Prostate gland (tissue), 2 donors: ENCODE data around the gene ATP5MC2. TPM values are rescaled to one million over a fixed set of nuclear protein-coding genes. Genes with fewer than 3 reads are reported as not detected.

ENCODE experiments used
- DNase-seq: peaks from one replicate; pipeline ENCODE4 v3.0.0-alpha.2; 2019; ENCODE audit warnings: low spot score
- H3K27ac ChIP-seq, 2 donors: fragments of 200-600 bp; sonication (generic); 2 replicates each; pipeline ENCODE4 v1.5.1; 2017 to 2019
- H3K27me3 ChIP-seq: fragments of 200-600 bp; sonication (generic); replicated peaks from 2 replicates; pipeline ENCODE4 v1.5.1; 2019; ENCODE audit not compliant: insufficient read depth
- H3K36me3 ChIP-seq, 2 donors: fragments of 200-600 bp; sonication (generic); 1 replicate in 1 of 2; 2 replicates in 1 of 2; pipeline versions ENCODE4 v1.5.1 to v1.8.1; 2017 to 2019
- H3K4me1 ChIP-seq: fragments of 200-600 bp; sonication (generic); replicated peaks from 2 replicates; pipeline ENCODE4 v1.5.1; 2019
- H3K4me3 ChIP-seq, 2 donors: fragments of 200-600 bp; sonication (generic); 2 replicates each; pipeline ENCODE4 v1.5.1; 2017 to 2019
- H3K9me3 ChIP-seq: fragments of 200-600 bp; sonication (generic); 2 replicates; pipeline ENCODE4 v1.5.1; 2017
- POLR2A ChIP-seq: fragments of 450-650 bp; IDR thresholded peaks from one replicate; pipeline ENCODE4 v1.6.1; 2016; ENCODE audit warnings: antibody characterized with exemption, mild to moderate bottlenecking
- POLR2AphosphoS5 ChIP-seq: sonication (generic); formaldehyde crosslinking; IDR thresholded peaks from one replicate; pipeline ENCODE4 v1.6.1; 2017; ENCODE audit warnings: antibody characterized with exemption
- WGBS: methylation state at CpG from one replicate; pipeline ENCODE4 v1.1.5; 2018; 5-methylcytosine and 5-hydroxymethylcytosine counted together
- intact Hi-C: fragments of 100-400 bp; cut with DNase I; formaldehyde crosslinking; loops from one replicate; pipeline ENCODE4 v1.14.2; 2022
- total RNA-seq, 2 donors: library from RNA; depleted of rRNA; stranded (reverse); fragments of >200 nt; gene quantifications; one replicate each; pipeline ENCODE4 v1.1.0, GENCODE V29; 2016
- TF ChIP-seq, protein P1 (sequence below), 4 experiments: fragments of 200-600 bp in 2 of 4; fragments of 450-650 bp in 2 of 4; sonication (generic) in 2 of 4; IDR thresholded peaks; 1 replicate in 3 of 4; 2 replicates in 1 of 4; pipeline ENCODE4 v1.5.1; 2016 to 2019; ENCODE audit warnings: antibody characterized with exemption in 4 of 4, mild to moderate bottlenecking in 2 of 4, moderate library complexity in 2 of 4

Gene ATP5MC2
- total RNA-seq, 2 donors from 2014 or later: 419 to 728 TPM

DNA sequence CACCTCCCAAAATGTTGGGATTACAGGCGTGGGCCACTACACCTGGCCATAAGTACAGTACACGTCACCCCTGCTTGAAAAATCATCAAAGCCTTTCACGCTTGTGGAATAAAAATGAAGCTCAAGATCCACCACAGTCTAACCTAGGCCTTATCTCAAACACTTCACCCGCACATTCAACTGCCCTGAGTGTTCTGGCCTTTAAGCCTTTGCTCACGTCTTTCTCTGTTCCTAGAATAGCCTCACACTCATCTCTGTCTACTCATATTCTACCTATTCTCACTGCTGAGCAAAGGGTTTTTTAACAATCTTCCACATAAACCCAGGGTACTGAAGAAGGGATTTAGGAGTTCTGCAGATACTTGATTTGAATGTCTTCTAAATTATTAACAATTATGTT is 41.4 kb upstream of the ATP5MC2 start:
- 93% methylated on average over 5 of the region's 5 CpGs for WGBS
- no peak overlapping the region for H3K4me3 ChIP-seq
- intact Hi-C loops: no loop called here

DNA sequence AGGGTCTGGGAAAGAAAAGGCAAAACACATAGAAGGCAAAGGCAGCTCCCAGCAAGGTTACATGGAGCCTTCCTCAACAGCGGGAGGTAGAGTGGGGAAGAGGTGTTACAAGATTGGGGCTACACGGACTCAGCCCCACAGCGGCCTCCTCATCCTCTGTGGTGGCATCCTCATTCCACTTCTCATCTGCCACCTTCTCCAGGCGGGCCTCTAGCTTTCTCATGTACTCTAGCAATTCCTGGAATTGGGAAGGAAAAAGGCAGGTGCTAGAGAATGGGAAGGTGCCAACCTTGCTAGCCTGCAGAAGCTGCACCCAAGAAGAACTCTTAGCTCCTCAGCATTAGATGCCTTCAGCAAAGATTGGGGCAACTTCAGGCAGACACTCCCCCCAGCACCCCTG is 38.1 kb upstream of the ATP5MC2 start:
- H3K4me3 ChIP-seq: no peak overlapping the region
- no peaks in the 10 kb centered on the region for H3K9me3 ChIP-seq
- intact Hi-C loops: no loop called here
- no peak for DNase-seq
- no peak for TF ChIP-seq POLR2A
- TF ChIP-seq POLR2AphosphoS5: no peak
- TF ChIP-seq, protein P1, sequence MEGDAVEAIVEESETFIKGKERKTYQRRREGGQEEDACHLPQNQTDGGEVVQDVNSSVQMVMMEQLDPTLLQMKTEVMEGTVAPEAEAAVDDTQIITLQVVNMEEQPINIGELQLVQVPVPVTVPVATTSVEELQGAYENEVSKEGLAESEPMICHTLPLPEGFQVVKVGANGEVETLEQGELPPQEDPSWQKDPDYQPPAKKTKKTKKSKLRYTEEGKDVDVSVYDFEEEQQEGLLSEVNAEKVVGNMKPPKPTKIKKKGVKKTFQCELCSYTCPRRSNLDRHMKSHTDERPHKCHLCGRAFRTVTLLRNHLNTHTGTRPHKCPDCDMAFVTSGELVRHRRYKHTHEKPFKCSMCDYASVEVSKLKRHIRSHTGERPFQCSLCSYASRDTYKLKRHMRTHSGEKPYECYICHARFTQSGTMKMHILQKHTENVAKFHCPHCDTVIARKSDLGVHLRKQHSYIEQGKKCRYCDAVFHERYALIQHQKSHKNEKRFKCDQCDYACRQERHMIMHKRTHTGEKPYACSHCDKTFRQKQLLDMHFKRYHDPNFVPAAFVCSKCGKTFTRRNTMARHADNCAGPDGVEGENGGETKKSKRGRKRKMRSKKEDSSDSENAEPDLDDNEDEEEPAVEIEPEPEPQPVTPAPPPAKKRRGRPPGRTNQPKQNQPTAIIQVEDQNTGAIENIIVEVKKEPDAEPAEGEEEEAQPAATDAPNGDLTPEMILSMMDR (IDR thresholded peaks at IDR 0.05): no peak
- no peaks in the 10 kb centered on the region for H3K27me3 ChIP-seq
- H3K27ac ChIP-seq: no peak overlapping the region
- H3K36me3 ChIP-seq: peaks cover 8 to 20% of the 10 kb centered on the region in 2 donors
- WGBS: 89% methylated on average over 4 of the region's 4 CpGs
- H3K4me1 ChIP-seq: no peaks in the 10 kb centered on the region

More for the DNA sequence above, 41.4 kb upstream of the ATP5MC2 start:
- TF ChIP-seq POLR2AphosphoS5: no peak
- TF ChIP-seq, protein P1 (IDR thresholded peaks at IDR 0.05): no peak
- TF ChIP-seq POLR2A: no peak
- H3K27me3 ChIP-seq: no peaks in the 10 kb centered on the region
- H3K36me3 ChIP-seq: peaks cover 12 to 31% of the 10 kb centered on the region in 2 donors
- H3K4me1 ChIP-seq: no peaks in the 10 kb centered on the region
- H3K9me3 ChIP-seq: no peaks in the 10 kb centered on the region
- no peak overlapping the region for H3K27ac ChIP-seq
- no peak for DNase-seq

DNA sequence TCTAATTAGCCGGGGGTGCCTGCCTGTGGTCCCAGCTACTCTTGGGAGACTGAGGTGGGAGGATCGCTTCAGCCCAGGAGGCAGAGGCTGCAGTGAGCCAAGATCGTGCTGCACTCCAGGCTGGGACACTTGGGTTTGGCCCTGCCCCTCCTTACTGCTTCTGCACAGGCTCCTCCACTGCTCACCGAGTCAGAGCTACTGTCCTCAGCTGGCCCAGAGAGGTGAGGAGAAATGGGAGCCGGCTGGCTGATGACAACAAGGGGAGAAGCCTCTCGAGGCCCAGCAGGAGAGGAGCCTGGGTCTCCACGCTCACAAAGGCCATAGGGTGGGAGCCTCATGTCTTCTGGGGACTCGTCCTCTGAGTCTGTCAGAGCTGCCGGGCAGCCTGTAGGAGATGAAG is 37.6 kb upstream of the ATP5MC2 start:
- 87% methylated on average over 9 of the region's 9 CpGs for WGBS
- intact Hi-C loops: no loop called here
- no peak overlapping the region for H3K27ac ChIP-seq

DNA sequence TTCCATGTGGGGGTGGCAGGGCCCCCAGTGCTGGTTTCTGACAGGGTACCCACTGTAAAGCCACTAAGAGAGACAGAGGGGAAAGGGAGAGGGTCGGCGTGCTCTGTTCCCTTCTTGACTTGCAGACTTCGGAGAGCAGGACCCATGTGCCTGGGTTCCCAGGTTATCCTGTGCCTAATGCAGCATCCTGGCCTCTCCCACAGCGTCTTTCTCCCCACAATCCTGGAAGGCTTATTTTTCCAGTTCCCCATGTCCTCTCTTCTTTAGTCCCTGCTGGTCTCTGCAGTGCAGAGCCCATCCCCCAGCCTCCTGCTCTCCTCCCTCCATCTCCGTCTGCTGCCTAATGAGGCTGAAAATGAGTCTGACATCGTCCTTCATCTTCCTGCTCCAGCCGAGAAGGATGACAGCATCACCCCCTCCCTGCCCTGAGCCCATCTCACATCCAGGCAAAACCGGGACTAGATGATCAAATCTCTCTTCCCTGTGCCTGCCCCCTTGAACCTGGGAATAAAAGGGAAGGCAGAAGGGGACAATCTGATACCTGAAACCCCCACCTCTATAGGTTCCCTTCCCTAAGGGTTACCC is 36.3 kb upstream of the ATP5MC2 start:
- peaks cover 8 to 20% of the 10 kb centered on the region in 2 donors for H3K36me3 ChIP-seq
- intact Hi-C loops: no loop called here
- 75% methylated on average over 8 of the region's 8 CpGs for WGBS
- H3K4me1 ChIP-seq: no peaks in the 10 kb centered on the region
- no peaks in the 10 kb centered on the region for H3K9me3 ChIP-seq
- TF ChIP-seq POLR2AphosphoS5 (no peak), POLR2A (no peak)
- TF ChIP-seq, protein P1 (IDR thresholded peaks at IDR 0.05): no peak
- DNase-seq: no peak
- no peaks in the 10 kb centered on the region for H3K27me3 ChIP-seq
- H3K27ac ChIP-seq: no peak overlapping the region
- no peak overlapping the region for H3K4me3 ChIP-seq

More for the DNA sequence above, 37.6 kb upstream of the ATP5MC2 start:
- Histone ChIP-seq H3K4me1 (no peaks in the 10 kb centered on the region), H3K4me3 (no peak overlapping the region), H3K9me3 (no peaks in the 10 kb centered on the region), H3K27me3 (no peaks in the 10 kb centered on the region), H3K36me3 (peaks cover 8 to 20% of the 10 kb centered on the region in 2 donors)
- DNase-seq: no peak
- TF ChIP-seq POLR2A (no peak), POLR2AphosphoS5 (no peak)
- TF ChIP-seq, protein P1 (IDR thresholded peaks at IDR 0.05): no peak

DNA sequence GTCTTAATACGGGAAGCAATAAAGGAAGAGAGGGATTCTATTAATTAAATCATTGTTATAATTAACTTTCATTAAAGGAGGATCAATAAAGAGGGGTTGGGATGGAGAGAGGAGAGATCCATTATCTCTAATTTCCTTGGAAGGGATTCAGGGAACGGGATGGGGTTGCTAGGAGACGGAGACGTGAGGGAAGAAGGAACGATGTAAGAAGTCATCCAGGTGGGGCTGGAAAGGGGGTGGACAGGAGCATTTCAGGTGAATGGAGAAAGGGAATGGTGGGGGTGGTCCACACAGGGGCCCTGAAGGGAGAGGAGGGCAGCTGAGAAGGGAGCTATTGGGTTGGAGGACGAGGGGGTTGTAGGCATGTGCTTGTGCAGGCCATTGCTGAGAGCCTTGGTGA is 34.2 kb upstream of the ATP5MC2 start:
- no peaks in the 10 kb centered on the region for H3K9me3 ChIP-seq
- H3K4me3 ChIP-seq: no peak overlapping the region
- H3K4me1 ChIP-seq: no peaks in the 10 kb centered on the region
- no peak for DNase-seq
- no peak for TF ChIP-seq POLR2A
- TF ChIP-seq POLR2AphosphoS5: no peak
- TF ChIP-seq, protein P1 (IDR thresholded peaks at IDR 0.05): no peak
- intact Hi-C loops: no loop called here
- WGBS: 32% methylated on average over 6 of the region's 6 CpGs
- H3K27ac ChIP-seq: no peak overlapping the region
- no peaks in the 10 kb centered on the region for H3K27me3 ChIP-seq
- H3K36me3 ChIP-seq: peaks cover 5 to 9% of the 10 kb centered on the region in 2 donors
